H1 (cell line): ENCODE results near the gene RAB10. TPM values are rescaled to one million over a fixed set of nuclear protein-coding genes. Genes with fewer than 3 reads are reported as not detected.
"Not testable (repeated sequence)": the region's sequence is repeated elsewhere in the genome, so short reads cannot be mapped to it uniquely, and the experiment has no call there.

Source experiments
- CTCF ChIA-PET: fragments of 300-600 bp; sonication (Branson Sonifier 250); formaldehyde crosslinking; loops from one replicate; lab custom pipeline; 2021; ENCODE audit not compliant: partially characterized antibody; lab: Charles Lee
- POLR2A ChIA-PET: fragments of 300-600 bp; sonication (Branson Sonifier 250); formaldehyde crosslinking; loops from one replicate; lab custom pipeline; 2021; ENCODE audit warnings: inconsistent platforms; ENCODE audit not compliant: partially characterized antibody; lab: Charles Lee
- DNase-seq, 2 experiments: peaks; one replicate each; pipeline versions ENCODE4 v3.0.0 to v3.0.0-alpha.2; 2010 to 2022; ENCODE audit warnings: low spot score in 2 of 2, low read depth in 1 of 2, mixed read lengths in 1 of 2
- FAIRE-seq: peaks from 2 replicates; lab custom pipeline; 2011; peaks lifted over from hg19 to GRCh38; lab: Jason Lieb, UNC
- H2AFZ ChIP-seq: 2 replicates; pipeline ENCODE4 v1.8.1; 2012; ENCODE audit warnings: low read length, inconsistent platforms
- H2AK5ac ChIP-seq: 2 replicates; pipeline ENCODE4 v1.6.1; 2013; ENCODE audit warnings: low read depth, low read length
- H2BK120ac ChIP-seq: replicated peaks from 2 replicates; pipeline ENCODE3; 2013; ENCODE audit warnings: low read depth, low read length, inconsistent platforms
- H2BK12ac ChIP-seq: 2 replicates; pipeline ENCODE4 v1.6.1; 2013; ENCODE audit warnings: low read depth, low read length
- H2BK15ac ChIP-seq: 2 replicates; pipeline ENCODE4 v1.6.1; 2013; ENCODE audit warnings: low read length
- H2BK20ac ChIP-seq: 2 replicates; pipeline ENCODE4 v1.6.1; 2013; ENCODE audit warnings: low read length
- H2BK5ac ChIP-seq: 2 replicates; pipeline ENCODE4 v1.6.1; 2013; ENCODE audit warnings: low read depth, low read length
- H3K14ac ChIP-seq: 2 replicates; pipeline ENCODE4 v1.6.1; 2013; ENCODE audit warnings: inconsistent platforms; ENCODE audit not compliant: insufficient read length
- H3K18ac ChIP-seq: 2 replicates; pipeline ENCODE4 v1.6.1; 2013; ENCODE audit warnings: low read length; ENCODE audit errors: extremely low read depth
- H3K23ac ChIP-seq: 2 replicates; pipeline ENCODE4 v1.6.1; 2013; ENCODE audit warnings: inconsistent platforms; ENCODE audit not compliant: insufficient read length
- H3K23me2 ChIP-seq: 2 replicates; pipeline ENCODE4 v1.6.1; 2013; ENCODE audit warnings: low read depth, low read length
- H3K27ac ChIP-seq: 2 replicates; pipeline ENCODE4 v1.6.1; 2011; ENCODE audit warnings: low read depth, low read length, inconsistent platforms
- H3K27me3 ChIP-seq, 4 experiments: replicated peaks in 1 of 4; 1 replicate in 1 of 4; 2 replicates in 3 of 4; pipeline versions ENCODE4 v1.6.1 to v1.8.1; 2011 to 2013; ENCODE audit warnings: low read length in 3 of 4, mild to moderate bottlenecking in 3 of 4, inconsistent platforms in 2 of 4, mixed read lengths in 2 of 4, moderate library complexity in 1 of 4; ENCODE audit not compliant: control insufficient read depth in 3 of 4, insufficient read depth in 3 of 4; ENCODE audit errors: extremely low read depth in 1 of 4
- H3K36me3 ChIP-seq, 4 experiments: 2 replicates each; pipeline versions ENCODE4 v1.6.1 to v1.8.1; 2011 to 2013; ENCODE audit warnings: mild to moderate bottlenecking in 4 of 4, low read length in 3 of 4, moderate library complexity in 2 of 4, control low read depth in 1 of 4, inconsistent platforms in 1 of 4; ENCODE audit not compliant: insufficient read depth in 4 of 4, control insufficient read depth in 2 of 4
- H3K4ac ChIP-seq: replicated peaks from 2 replicates; pipeline ENCODE3; 2013; ENCODE audit warnings: low read length, low read depth, mixed read lengths, inconsistent platforms; ENCODE audit not compliant: insufficient read length
- H3K4me1 ChIP-seq, 4 experiments: replicated peaks in 1 of 4; 1 replicate in 1 of 4; 2 replicates in 3 of 4; pipeline versions ENCODE4 v1.6.1 to v1.8.1; 2011 to 2013; ENCODE audit warnings: low read length in 3 of 4, inconsistent platforms in 2 of 4, mixed read lengths in 1 of 4; ENCODE audit not compliant: insufficient read depth in 4 of 4, control insufficient read depth in 3 of 4
- H3K4me2 ChIP-seq, 2 experiments: 2 replicates each; pipeline versions ENCODE4 v1.6.1 to v1.8.1; 2011 to 2013; ENCODE audit warnings: low read depth in 2 of 2, low read length in 2 of 2, control low read depth in 1 of 2, inconsistent platforms in 1 of 2, mild to moderate bottlenecking in 1 of 2; ENCODE audit not compliant: insufficient read depth in 1 of 2
- H3K4me3 ChIP-seq, 4 experiments: fragments of 200-600, 300-600 bp in 1 of 4; sonication (generic), shearing (Covaris generic), sonication (Bioruptor Twin) in 1 of 4; 2 replicates each; pipeline versions ENCODE4 v1.5.1 to v1.8.1; 2011 to 2016; ENCODE audit warnings: low read length in 4 of 4, low read depth in 3 of 4, control low read depth in 2 of 4, inconsistent platforms in 2 of 4, mild to moderate bottlenecking in 2 of 4, mixed read lengths in 1 of 4, moderate library complexity in 1 of 4; ENCODE audit not compliant: insufficient read depth in 2 of 4; ENCODE audit errors: extremely low read depth in 1 of 4
- H3K56ac ChIP-seq: replicated peaks from 2 replicates; pipeline ENCODE3; 2013; ENCODE audit warnings: low read depth, mild to moderate bottlenecking, mixed read lengths, low read length, inconsistent platforms; ENCODE audit not compliant: insufficient read length
- H3K79me1 ChIP-seq: 2 replicates; pipeline ENCODE4 v1.6.1; 2013; ENCODE audit warnings: low read depth, low read length, control low read depth
- H3K79me2 ChIP-seq, 2 experiments: 2 replicates each; pipeline versions ENCODE4 v1.6.1 to v1.8.1; 2012 to 2013; ENCODE audit warnings: low read length in 2 of 2, mild to moderate bottlenecking in 2 of 2, inconsistent platforms in 1 of 2; ENCODE audit not compliant: insufficient read depth in 2 of 2, control insufficient read depth in 1 of 2
- H3K9ac ChIP-seq, 4 experiments: replicated peaks in 1 of 4; 1 replicate in 1 of 4; 2 replicates in 3 of 4; pipeline versions ENCODE4 v1.6.1 to v1.8.1; 2011 to 2013; ENCODE audit warnings: low read depth in 3 of 4, low read length in 3 of 4, control low read depth in 2 of 4, mild to moderate bottlenecking in 2 of 4, moderate library complexity in 2 of 4, inconsistent platforms in 1 of 4; ENCODE audit errors: extremely low read depth in 1 of 4
- H3K9me3 ChIP-seq, 2 experiments: 2 replicates each; pipeline versions ENCODE4 v1.6.1 to v1.8.1; 2012 to 2013; ENCODE audit warnings: mild to moderate bottlenecking in 2 of 2, moderate library complexity in 2 of 2, control low read depth in 1 of 2, inconsistent platforms in 1 of 2, low read depth in 1 of 2, low read length in 1 of 2, mixed read lengths in 1 of 2; ENCODE audit not compliant: insufficient read depth in 2 of 2
- H4K20me1 ChIP-seq, 2 experiments: replicated peaks in 1 of 2; 2 replicates each; pipeline versions ENCODE3 to v1.8.1; 2011 to 2013; ENCODE audit warnings: inconsistent platforms in 2 of 2, low read length in 2 of 2, mild to moderate bottlenecking in 1 of 2; ENCODE audit not compliant: insufficient read depth in 2 of 2, control insufficient read depth in 1 of 2
- H4K5ac ChIP-seq: 2 replicates; pipeline ENCODE4 v1.6.1; 2013; ENCODE audit warnings: low read length, low read depth, mixed read lengths, inconsistent platforms; ENCODE audit not compliant: insufficient read length
- H4K8ac ChIP-seq: 2 replicates; pipeline ENCODE4 v1.8.0; 2013; ENCODE audit warnings: mild to moderate bottlenecking, moderate library complexity, low read length, inconsistent platforms; ENCODE audit not compliant: insufficient read depth; ENCODE audit errors: extremely low read depth
- H4K91ac ChIP-seq: replicated peaks from 2 replicates; pipeline ENCODE3; 2013; ENCODE audit warnings: low read length, mixed read lengths, inconsistent platforms; ENCODE audit not compliant: insufficient read length
- WGBS, 2 experiments: shearing (Covaris generic) in 1 of 2; methylation state at CpG; one replicate each; pipeline versions ENCODE4 v1.1.6 to v1.1.7; 2013 to 2015; ENCODE audit warnings: low lambda C conversion rate in 2 of 2, mixed read lengths in 2 of 2, inconsistent platforms in 1 of 2, low coverage in 1 of 2, missing lambda C conversion rate in 1 of 2; ENCODE audit not compliant: insufficient replicate concordance in 2 of 2, insufficient coverage in 1 of 2, insufficient read length in 1 of 2; ENCODE audit errors: extremely low coverage in 1 of 2, missing lambda C conversion rate in 1 of 2; 5-methylcytosine and 5-hydroxymethylcytosine counted together
- polyA plus RNA-seq, 7 experiments: library from polyadenylated mRNA; depleted of rRNA in 3 of 7; stranded (reverse) in 5 of 7; unstranded in 2 of 7; fragments of >200 nt in 5 of 7; fragments of 200-250 nt in 2 of 7; gene quantifications; 1 replicate in 5 of 7; 2 replicates in 1 of 7; 4 replicates in 1 of 7; pipeline versions ENCODE4 v1.2.1 to v1.2.3, GENCODE V29; 2011 to 2013; ENCODE audit warnings: missing spikeins in 2 of 7, mixed read lengths in 2 of 7
- total RNA-seq: library from RNA; stranded (reverse); fragmentation: NEBNext Ultra II Directional; extraction: Animal tissue kit (Norgen Biotek cat#: 25700); gene quantifications from 2 replicates; pipeline ENCODE4 v1.2.1, GENCODE V29; 2021

Gene RAB10
- total and polyA plus RNA-seq, 2 of the 8 experiments (the other 6 are each of a cell fraction or from before 2014, with no cell fraction given) = 42.6 to 136 TPM

DNA sequence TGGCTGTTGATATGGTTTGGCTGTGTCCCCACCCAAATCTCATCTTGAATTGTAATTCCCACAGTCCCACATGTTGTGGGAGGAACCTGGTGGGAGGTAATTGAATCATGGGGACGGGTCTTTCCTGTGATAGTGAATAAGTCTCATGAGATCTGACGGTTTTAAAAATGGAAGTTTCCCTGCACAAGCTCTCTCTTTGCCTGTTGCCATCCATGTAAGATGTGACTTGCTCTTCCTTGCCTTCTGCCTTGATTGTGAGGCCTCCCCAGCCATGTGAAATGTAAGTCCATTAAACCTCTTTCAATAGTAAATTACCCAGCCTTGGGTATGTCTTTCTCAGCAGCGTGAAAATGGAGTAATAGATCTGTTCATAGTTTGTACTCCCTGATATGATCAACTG, 47.0 kb downstream of the RAB10 start:
- H4K5ac ChIP-seq, DNase-seq, H2BK20ac ChIP-seq, H3K4me2 ChIP-seq, H2BK5ac ChIP-seq, H3K14ac ChIP-seq, H4K20me1 ChIP-seq, H3K18ac ChIP-seq, H3K79me1 ChIP-seq, H2BK15ac ChIP-seq, H4K8ac ChIP-seq, H3K23ac ChIP-seq, H2AK5ac ChIP-seq, FAIRE-seq, H3K23me2 ChIP-seq, H3K4me1 ChIP-seq, POLR2A ChIA-PET, H2AFZ ChIP-seq, H2BK120ac ChIP-seq, H4K91ac ChIP-seq, H3K27me3 ChIP-seq, H2BK12ac ChIP-seq, H3K4ac ChIP-seq, H3K4me3 ChIP-seq, H3K27ac ChIP-seq, H3K9ac ChIP-seq, H3K56ac ChIP-seq: not testable (repeated sequence)
- Histone ChIP-seq H3K9me3 (peaks cover 12 to 13% of the 10 kb centered on the region in 2 experiments), H3K79me2 (peaks cover 3 to 87% of the 10 kb centered on the region in 2 experiments), H3K36me3 (peaks cover 0 to 10% (median 5%) of the 10 kb centered on the region in 4 experiments; a peak in 2 of 8 replicates)
- CTCF ChIA-PET = interaction anchor here (1.3 kb wide), 1 partner anchor 65 kb away, joined by 3 read pairs; no protein-coding TSS in a partner anchor
- WGBS, 2 experiments = 90% methylated on average over 3 of the region's 3 CpGs; no CpG with 5 or more reads in 1 of the 2 experiments
